Measurements from ENCODE around the gene SLC35F3.

Gene SLC35F3

GRCh38 chr1:234201600-234201999 lies 297.1 kb downstream of the SLC35F3 start:
- Histone ChIP-seq H2BK12ac (ENCODE audit: low read length) (no peak overlapping the region), H3K4me3 (ENCODE audit: low read length in 2 of 2) (no peak overlapping the region), H3K79me1 (ENCODE audit: low read depth, low read length) (no peaks in the 10 kb centered on the region), H3K9me3 (replicated peaks in 1 of 2; ENCODE audit: control insufficient read depth in 2 of 2, insufficient read depth in 1 of 2, low read depth in 1 of 2, low read length in 2 of 2) (no peaks in the 10 kb centered on the region), H2BK120ac (ENCODE audit: low read depth, low read length) (no peak overlapping the region), H3K4me2 (ENCODE audit: insufficient read depth, low read length, poor library complexity, severe bottlenecking) (no peak overlapping the region), H3K4ac (ENCODE audit: low read length) (no peak overlapping the region), H4K91ac (ENCODE audit: low read depth, low read length, poor library complexity) (no peak overlapping the region), H3K18ac (ENCODE audit: low read length) (no peak overlapping the region), H3K14ac (ENCODE audit: low read length) (no peak overlapping the region), H3K4me1 (ENCODE audit: control insufficient read depth in 2 of 2, insufficient read depth in 1 of 2, low read depth in 1 of 2, low read length in 2 of 2) (no peaks in the 10 kb centered on the region), H2AK5ac (ENCODE audit: low read depth, low read length) (no peak overlapping the region), H3K36me3 (replicated peaks in 1 of 2; ENCODE audit: control insufficient read depth in 2 of 2, insufficient read depth in 2 of 2, low read length in 2 of 2) (no peaks in the 10 kb centered on the region), H3K27ac (replicated peaks; ENCODE audit: low read length) (no peak overlapping the region), H4K8ac (ENCODE audit: low read depth, low read length) (no peak overlapping the region), H3K27me3 (ENCODE audit: control insufficient read depth in 3 of 3, insufficient read depth in 3 of 3, low read depth in 1 of 3, low read length in 3 of 3) (no peaks in the 10 kb centered on the region), H3K23ac (ENCODE audit: low read depth, low read length, poor library complexity) (no peak overlapping the region), H3K9ac (ENCODE audit: low read depth, low read length, poor library complexity) (no peak overlapping the region), H2BK5ac (ENCODE audit: low read length) (no peak overlapping the region), H2BK15ac (ENCODE audit: low read length) (no peak overlapping the region), H2AFZ (ENCODE audit: low read length) (no peak overlapping the region)
- no peak for DNase-seq (ENCODE audit: low spot score)
- WGBS, 2 donors (ENCODE audit: extremely low coverage in 2 of 2, insufficient read length in 2 of 2, insufficient replicate concordance in 1 of 2) = no CpG with 5 or more reads among the region's 5 CpGs

DNA sequence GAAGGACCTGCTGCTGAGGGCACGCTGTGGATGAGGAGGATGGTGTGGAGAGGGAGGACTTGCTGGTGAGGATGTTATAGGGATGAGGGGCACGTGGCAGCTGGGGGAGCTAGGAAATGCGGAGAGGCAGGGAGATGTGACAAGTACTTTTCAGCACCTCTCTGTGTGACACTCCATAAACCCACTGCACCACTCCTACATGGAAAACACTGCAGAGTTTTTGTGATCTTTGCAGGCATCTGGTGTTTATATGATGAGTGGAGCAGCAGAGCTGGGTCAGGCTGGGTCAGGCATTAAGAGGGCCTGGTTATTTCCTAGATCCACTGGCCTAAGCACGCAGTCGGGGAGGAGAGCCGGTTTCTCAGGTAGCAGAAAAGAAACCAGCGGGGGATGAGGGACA lies 301.5 kb downstream of the SLC35F3 start:
- no peaks in the 10 kb centered on the region for H3K4me1 ChIP-seq (ENCODE audit: control insufficient read depth in 2 of 2, insufficient read depth in 1 of 2, low read depth in 1 of 2, low read length in 2 of 2)
- no CpG with 5 or more reads among the region's 7 CpGs for WGBS, 2 donors (ENCODE audit: extremely low coverage in 2 of 2, insufficient read length in 2 of 2, insufficient replicate concordance in 1 of 2)
- peak overlapping the region; percentile 59 for H4K91ac ChIP-seq (ENCODE audit: low read depth, low read length, poor library complexity)
- no peak overlapping the region for H3K4me2 ChIP-seq (ENCODE audit: insufficient read depth, low read length, poor library complexity, severe bottlenecking)
- H3K23ac ChIP-seq (ENCODE audit: low read depth, low read length, poor library complexity) = no peak overlapping the region
- H2BK5ac ChIP-seq (ENCODE audit: low read length) = no peak overlapping the region
- no peak overlapping the region for H3K4me3 ChIP-seq (ENCODE audit: low read length in 2 of 2)
- no peaks in the 10 kb centered on the region for H3K27me3 ChIP-seq (ENCODE audit: control insufficient read depth in 3 of 3, insufficient read depth in 3 of 3, low read depth in 1 of 3, low read length in 3 of 3)
- peak overlapping the region; percentile 34 for H3K9ac ChIP-seq (ENCODE audit: low read depth, low read length, poor library complexity)
- no peak overlapping the region for H3K4ac ChIP-seq (ENCODE audit: low read length)
- no peaks in the 10 kb centered on the region for H3K9me3 ChIP-seq (replicated peaks in 1 of 2; ENCODE audit: control insufficient read depth in 2 of 2, insufficient read depth in 1 of 2, low read depth in 1 of 2, low read length in 2 of 2)
- no peak overlapping the region for H2AK5ac ChIP-seq (ENCODE audit: low read depth, low read length)
- H4K8ac ChIP-seq (ENCODE audit: low read depth, low read length) = no peak overlapping the region
- H3K18ac ChIP-seq (ENCODE audit: low read length) = no peak overlapping the region
- H3K27ac ChIP-seq (replicated peaks; ENCODE audit: low read length) = no peak overlapping the region
- H2BK12ac ChIP-seq (ENCODE audit: low read length) = no peak overlapping the region
- H2BK120ac ChIP-seq (ENCODE audit: low read depth, low read length) = no peak overlapping the region
- H3K79me1 ChIP-seq (ENCODE audit: low read depth, low read length) = no peaks in the 10 kb centered on the region
- DNase-seq (ENCODE audit: low spot score) = no peak
- no peak overlapping the region for H2BK15ac ChIP-seq (ENCODE audit: low read length)
- no peaks in the 10 kb centered on the region for H3K36me3 ChIP-seq (replicated peaks in 1 of 2; ENCODE audit: control insufficient read depth in 2 of 2, insufficient read depth in 2 of 2, low read length in 2 of 2)
- no peak overlapping the region for H3K14ac ChIP-seq (ENCODE audit: low read length)
- no peak overlapping the region for H2AFZ ChIP-seq (ENCODE audit: low read length)

GRCh38 chr1:234206651-234207284 lies 302.3 kb downstream of the SLC35F3 start:
- H2BK5ac ChIP-seq (ENCODE audit: low read length) = no peak overlapping the region
- H2BK15ac ChIP-seq (ENCODE audit: low read length) = no peak overlapping the region
- no peak overlapping the region for H2AFZ ChIP-seq (ENCODE audit: low read length)
- no peak for DNase-seq (ENCODE audit: low spot score)
- H3K79me1 ChIP-seq (ENCODE audit: low read depth, low read length) = no peaks in the 10 kb centered on the region
- no peak overlapping the region for H3K4ac ChIP-seq (ENCODE audit: low read length)
- no peak overlapping the region for H3K23ac ChIP-seq (ENCODE audit: low read depth, low read length, poor library complexity)
- no peak overlapping the region for H3K18ac ChIP-seq (ENCODE audit: low read length)
- no peak overlapping the region for H3K4me3 ChIP-seq (ENCODE audit: low read length in 2 of 2)
- no CpG with 5 or more reads among the region's 18 CpGs for WGBS, 2 donors (ENCODE audit: extremely low coverage in 2 of 2, insufficient read length in 2 of 2, insufficient replicate concordance in 1 of 2)
- no peaks in the 10 kb centered on the region for H3K9me3 ChIP-seq (replicated peaks in 1 of 2; ENCODE audit: control insufficient read depth in 2 of 2, insufficient read depth in 1 of 2, low read depth in 1 of 2, low read length in 2 of 2)
- no peaks in the 10 kb centered on the region for H3K27me3 ChIP-seq (ENCODE audit: control insufficient read depth in 3 of 3, insufficient read depth in 3 of 3, low read depth in 1 of 3, low read length in 3 of 3)
- no peak overlapping the region for H3K4me2 ChIP-seq (ENCODE audit: insufficient read depth, low read length, poor library complexity, severe bottlenecking)
- H3K9ac ChIP-seq (ENCODE audit: low read depth, low read length, poor library complexity) = no peak overlapping the region
- no peak overlapping the region for H4K8ac ChIP-seq (ENCODE audit: low read depth, low read length)
- no peak overlapping the region for H3K27ac ChIP-seq (replicated peaks; ENCODE audit: low read length)
- H2BK12ac ChIP-seq (ENCODE audit: low read length) = no peak overlapping the region
- H4K91ac ChIP-seq (ENCODE audit: low read depth, low read length, poor library complexity) = no peak overlapping the region
- H2BK120ac ChIP-seq (ENCODE audit: low read depth, low read length) = no peak overlapping the region
- no peaks in the 10 kb centered on the region for H3K36me3 ChIP-seq (replicated peaks in 1 of 2; ENCODE audit: control insufficient read depth in 2 of 2, insufficient read depth in 2 of 2, low read length in 2 of 2)
- H3K14ac ChIP-seq (ENCODE audit: low read length) = no peak overlapping the region
- H2AK5ac ChIP-seq (ENCODE audit: low read depth, low read length) = no peak overlapping the region
- no peaks in the 10 kb centered on the region for H3K4me1 ChIP-seq (ENCODE audit: control insufficient read depth in 2 of 2, insufficient read depth in 1 of 2, low read depth in 1 of 2, low read length in 2 of 2)

DNA sequence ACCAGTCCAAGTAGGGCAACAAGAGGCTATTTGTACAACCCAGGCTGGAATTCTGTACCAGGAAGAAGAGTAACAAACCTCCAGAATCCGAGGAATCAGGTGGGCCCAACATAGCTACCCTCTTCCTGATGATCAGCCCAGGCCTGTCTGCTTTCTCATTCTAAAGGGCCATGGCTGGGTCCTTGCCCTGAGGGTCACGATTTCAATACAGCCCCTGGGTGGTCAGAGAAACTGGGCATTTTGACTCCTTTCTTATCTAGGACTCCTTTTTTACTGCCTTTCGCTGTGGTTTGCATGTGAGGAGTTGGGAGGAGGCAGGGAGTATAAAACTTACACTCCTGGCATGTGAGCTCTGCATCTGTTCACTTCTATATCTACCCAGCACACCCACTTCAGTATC lies 303.9 kb downstream of the SLC35F3 start:
- peaks cover 0 to under 1% of the 10 kb centered on the region in 2 donors for H3K4me1 ChIP-seq (ENCODE audit: control insufficient read depth in 2 of 2, insufficient read depth in 1 of 2, low read depth in 1 of 2, low read length in 2 of 2)
- H3K27me3 ChIP-seq (ENCODE audit: control insufficient read depth in 3 of 3, insufficient read depth in 3 of 3, low read depth in 1 of 3, low read length in 3 of 3) = peaks cover 0 to 7% (median 5%) of the 10 kb centered on the region in 3 experiments
- no peak overlapping the region for H4K8ac ChIP-seq (ENCODE audit: low read depth, low read length)
- no peak overlapping the region for H2BK12ac ChIP-seq (ENCODE audit: low read length)
- H3K27ac ChIP-seq (replicated peaks; ENCODE audit: low read length) = no peak overlapping the region
- no peak overlapping the region for H3K9ac ChIP-seq (ENCODE audit: low read depth, low read length, poor library complexity)
- no peaks in the 10 kb centered on the region for H3K79me1 ChIP-seq (ENCODE audit: low read depth, low read length)
- H2AFZ ChIP-seq (ENCODE audit: low read length) = no peak overlapping the region
- no peak overlapping the region for H2BK120ac ChIP-seq (ENCODE audit: low read depth, low read length)
- no peak overlapping the region for H3K4me3 ChIP-seq (ENCODE audit: low read length in 2 of 2)
- no peak overlapping the region for H2BK15ac ChIP-seq (ENCODE audit: low read length)
- peaks cover 0 to 2% of the 10 kb centered on the region in 2 donors for H3K9me3 ChIP-seq (replicated peaks in 1 of 2; ENCODE audit: control insufficient read depth in 2 of 2, insufficient read depth in 1 of 2, low read depth in 1 of 2, low read length in 2 of 2)
- H2BK5ac ChIP-seq (ENCODE audit: low read length) = no peak overlapping the region
- no peaks in the 10 kb centered on the region for H3K36me3 ChIP-seq (replicated peaks in 1 of 2; ENCODE audit: control insufficient read depth in 2 of 2, insufficient read depth in 2 of 2, low read length in 2 of 2)
- no peak overlapping the region for H3K18ac ChIP-seq (ENCODE audit: low read length)
- WGBS, 2 donors (ENCODE audit: extremely low coverage in 2 of 2, insufficient read length in 2 of 2, insufficient replicate concordance in 1 of 2) = no CpG with 5 or more reads among the region's 3 CpGs
- H2AK5ac ChIP-seq (ENCODE audit: low read depth, low read length) = no peak overlapping the region
- no peak overlapping the region for H3K14ac ChIP-seq (ENCODE audit: low read length)
- DNase-seq (ENCODE audit: low spot score) = no peak
- no peak overlapping the region for H4K91ac ChIP-seq (ENCODE audit: low read depth, low read length, poor library complexity)
- H3K4me2 ChIP-seq (ENCODE audit: insufficient read depth, low read length, poor library complexity, severe bottlenecking) = no peak overlapping the region
- H3K23ac ChIP-seq (ENCODE audit: low read depth, low read length, poor library complexity) = no peak overlapping the region
- no peak overlapping the region for H3K4ac ChIP-seq (ENCODE audit: low read length)

Measured in neuronal stem cell (in vitro differentiated cells).